IMR-90 (cell line): ENCODE results near the gene SLC35G1. TPM values are rescaled to one million over a fixed set of nuclear protein-coding genes. Genes with fewer than 3 reads are reported as not detected.

Experiments
- ATAC-seq: fragments of 200-7000 bp; cut with Tn5 transposase; 2 replicates; pipeline ENCODE4 v1.9.1; 2020; ENCODE audit warnings: low read depth, mild to moderate bottlenecking, moderate library complexity
- BruUV-seq: library from RNA; stranded (reverse); fragments of 400-500 nt; replicated peaks from 2 replicates; lab custom pipeline; 2021; lab: Mats Ljungman, UMichigan
- CTCF ChIA-PET: fragments of 300-600 bp; formaldehyde crosslinking; extraction: SDS; loops from one replicate; lab custom pipeline; 2021; ENCODE audit warnings: antibody characterized with exemption; lab: Yijun Ruan, JAX
- POLR2A ChIA-PET: fragments of 300-600 bp; sonication (Branson Sonifier 250); formaldehyde crosslinking; loops from one replicate; lab custom pipeline; 2022; ENCODE audit warnings: antibody characterized with exemption; ENCODE audit not compliant: unreplicated experiment; lab: Charles Lee
- DNase-seq: peaks from one replicate; pipeline ENCODE4 v3.0.0; 2013
- H2AFZ ChIP-seq: replicated peaks from 2 replicates; pipeline ENCODE3; 2013; ENCODE audit warnings: low read length, mild to moderate bottlenecking; ENCODE audit not compliant: poor library complexity
- H2AK5ac ChIP-seq: 2 replicates; pipeline ENCODE4 v1.6.1; 2013; ENCODE audit warnings: low read depth, low read length, inconsistent platforms
- H2AK9ac ChIP-seq: replicated peaks from 2 replicates; pipeline ENCODE3; 2013; ENCODE audit warnings: mild to moderate bottlenecking, low read depth, low read length, moderate library complexity; ENCODE audit not compliant: poor library complexity
- H2BK120ac ChIP-seq: 2 replicates; pipeline ENCODE4 v1.6.1; 2013; ENCODE audit warnings: low read depth, low read length, inconsistent platforms
- H2BK15ac ChIP-seq: 3 replicates; pipeline ENCODE4 v1.6.1; 2013; ENCODE audit warnings: low read depth, low read length, inconsistent platforms
- H2BK20ac ChIP-seq: 2 replicates; pipeline ENCODE4 v1.6.1; 2013; ENCODE audit warnings: low read depth, mild to moderate bottlenecking, inconsistent platforms, low read length, moderate library complexity
- H2BK5ac ChIP-seq: 2 replicates; pipeline ENCODE4 v1.6.1; 2013; ENCODE audit warnings: mild to moderate bottlenecking, low read depth, low read length, inconsistent platforms; ENCODE audit not compliant: poor library complexity, severe bottlenecking
- H3K14ac ChIP-seq: replicated peaks from 2 replicates; pipeline ENCODE4 v1.6.1; 2013; ENCODE audit warnings: low read depth, low read length, inconsistent platforms
- H3K18ac ChIP-seq: 2 replicates; pipeline ENCODE4 v1.6.1; 2013; ENCODE audit warnings: low read depth, low read length, control low read depth
- H3K23ac ChIP-seq: 2 replicates; pipeline ENCODE4 v1.6.1; 2013; ENCODE audit warnings: low read depth, low read length, inconsistent platforms
- H3K27ac ChIP-seq: 2 replicates; pipeline ENCODE4 v1.5.1; 2013; ENCODE audit warnings: mild to moderate bottlenecking, control low read depth, low read length; ENCODE audit not compliant: insufficient read depth
- H3K27me3 ChIP-seq: 2 replicates; pipeline ENCODE4 v1.6.1; 2013; ENCODE audit warnings: low read length; ENCODE audit not compliant: control insufficient read depth, insufficient read depth
- H3K36me3 ChIP-seq: 2 replicates; pipeline ENCODE4 v1.6.1; 2013; ENCODE audit warnings: low read length, mixed read lengths; ENCODE audit not compliant: control insufficient read depth, insufficient read depth
- H3K4ac ChIP-seq: 2 replicates; pipeline ENCODE4 v1.6.1; 2013; ENCODE audit warnings: low read depth, low read length, inconsistent platforms
- H3K4me1 ChIP-seq: 2 replicates; pipeline ENCODE4 v1.6.1; 2013; ENCODE audit warnings: low read length, mixed read lengths; ENCODE audit not compliant: control insufficient read depth, insufficient read depth
- H3K4me2 ChIP-seq: 2 replicates; pipeline ENCODE4 v1.6.1; 2013; ENCODE audit warnings: low read depth, mild to moderate bottlenecking, control low read depth, low read length, moderate library complexity
- H3K4me3 ChIP-seq: 2 replicates; pipeline ENCODE4 v1.5.1; 2013; ENCODE audit warnings: low read depth, mild to moderate bottlenecking, control low read depth, low read length, moderate library complexity; ENCODE audit not compliant: insufficient read depth
- H3K56ac ChIP-seq: 2 replicates; pipeline ENCODE4 v1.6.1; 2013; ENCODE audit warnings: low read length, inconsistent platforms; ENCODE audit not compliant: insufficient read depth; ENCODE audit errors: extremely low read depth
- H3K79me1 ChIP-seq, 2 experiments: 2 replicates each; pipeline ENCODE4 v1.6.1; 2013; ENCODE audit warnings: low read length in 2 of 2, inconsistent platforms in 1 of 2, low read depth in 1 of 2
- H3K9ac ChIP-seq: 2 replicates; pipeline ENCODE4 v1.6.1; 2013; ENCODE audit warnings: low read depth, low read length, control low read depth
- H3K9me1 ChIP-seq: 2 replicates; pipeline ENCODE4 v1.6.1; 2013; ENCODE audit warnings: low read length, inconsistent platforms; ENCODE audit not compliant: insufficient read depth
- H3K9me3 ChIP-seq: 2 replicates; pipeline ENCODE4 v1.6.1; 2013; ENCODE audit warnings: low read length; ENCODE audit not compliant: control insufficient read depth, insufficient read depth
- H4K20me1 ChIP-seq: 2 replicates; pipeline ENCODE4 v1.6.1; 2013; ENCODE audit warnings: low read length, inconsistent platforms; ENCODE audit not compliant: insufficient read depth
- H4K5ac ChIP-seq: 2 replicates; pipeline ENCODE4 v1.6.1; 2013; ENCODE audit warnings: mild to moderate bottlenecking, low read depth, low read length, control low read depth
- H4K8ac ChIP-seq, 2 experiments: 2 replicates each; pipeline ENCODE4 v1.6.1; 2013; ENCODE audit warnings: low read depth in 2 of 2, low read length in 2 of 2, control low read depth in 1 of 2, inconsistent platforms in 1 of 2
- H4K91ac ChIP-seq: 2 replicates; pipeline ENCODE4 v1.6.1; 2013; ENCODE audit warnings: low read depth, low read length, inconsistent platforms; ENCODE audit not compliant: insufficient read depth
- BHLHE40 ChIP-seq: fragments of 150-350 bp; IDR thresholded peaks from 2 replicates; pipeline ENCODE4 v1.6.1; 2016; ENCODE audit warnings: mild to moderate bottlenecking, low read depth, low read length
- CEBPB ChIP-seq: IDR thresholded peaks from 2 replicates; pipeline ENCODE4 v1.6.1; 2012; ENCODE audit warnings: low read depth, low read length, improper control_type of control experiment
- CHD1 ChIP-seq: IDR thresholded peaks from 2 replicates; pipeline ENCODE4 v1.6.1; 2012; ENCODE audit warnings: low read depth, low read length, improper control_type of control experiment
- FOS ChIP-seq: fragments of 150-350 bp; IDR thresholded peaks from 2 replicates; pipeline ENCODE4 v1.6.1; 2016; ENCODE audit warnings: low read depth, low read length
- MAFK ChIP-seq: IDR thresholded peaks from 2 replicates; pipeline ENCODE4 v1.6.1; 2012; ENCODE audit warnings: low read depth, low read length, improper control_type of control experiment
- MAZ ChIP-seq: IDR thresholded peaks from 2 replicates; pipeline ENCODE4 v1.6.1; 2012; ENCODE audit warnings: low read depth, mild to moderate bottlenecking, low read length, improper control_type of control experiment, moderate library complexity, borderline replicate concordance
- MXI1 ChIP-seq: IDR thresholded peaks from 2 replicates; pipeline ENCODE4 v1.6.1; 2012; ENCODE audit warnings: low read depth, mild to moderate bottlenecking, low read length, moderate library complexity, borderline replicate concordance
- NFE2L2 ChIP-seq: fragments of 150-350 bp; IDR thresholded peaks from 2 replicates; pipeline ENCODE4 v1.6.1; 2016; ENCODE audit warnings: low read depth, mild to moderate bottlenecking, low read length
- POLR2A ChIP-seq: IDR thresholded peaks from 2 replicates; pipeline ENCODE4 v1.6.1; 2012; ENCODE audit warnings: mild to moderate bottlenecking, low read depth, low read length
- RAD21 ChIP-seq: IDR thresholded peaks from 2 replicates; pipeline ENCODE4 v1.6.1; 2012; ENCODE audit warnings: low read length, improper control_type of control experiment
- RCOR1 ChIP-seq: IDR thresholded peaks from 2 replicates; pipeline ENCODE4 v1.6.1; 2012; ENCODE audit warnings: mild to moderate bottlenecking, low read length, improper control_type of control experiment; ENCODE audit not compliant: insufficient replicate concordance
- RFX5 ChIP-seq: IDR thresholded peaks from 2 replicates; pipeline ENCODE4 v1.8.0; 2012; ENCODE audit warnings: low read depth, mild to moderate bottlenecking, low read length, moderate library complexity
- SMC3 ChIP-seq: fragments of 150-350 bp; IDR thresholded peaks from 2 replicates; pipeline ENCODE4 v1.6.1; 2016; ENCODE audit warnings: low read depth, mild to moderate bottlenecking, antibody characterized with exemption, low read length, moderate library complexity
- WGBS, 2 experiments: methylation state at CpG; one replicate each; pipeline versions ENCODE4 v1.1.5 to v1.1.7; 2013; ENCODE audit warnings: missing lambda C conversion rate in 2 of 2; ENCODE audit not compliant: insufficient read length in 1 of 2; ENCODE audit errors: extremely low coverage in 2 of 2; 5-methylcytosine and 5-hydroxymethylcytosine counted together
- dilution Hi-C: fragments of 300-500 bp; cut with HindIII; formaldehyde crosslinking; loops from one replicate; pipeline ENCODE4 v1.14.3; 2018; ENCODE audit warnings: low sequenced_read_pairs; ENCODE audit not compliant: unreplicated experiment
- in situ Hi-C: fragments of 300-500 bp; cut with MboI; formaldehyde crosslinking; loops from 3 replicates; pipeline ENCODE4 v1.14.3; 2019; ENCODE audit warnings: low sequenced_read_pairs, inconsistent platforms, mixed read lengths
- intact Hi-C: fragments of 100-400 bp; cut with micrococcal nuclease; formaldehyde crosslinking; loops from 2 replicates; pipeline ENCODE4 v1.10.0; 2022
- polyA plus RNA-seq, 3 experiments: library from polyadenylated mRNA; depleted of rRNA; stranded (reverse); fragments of >200 nt; gene quantifications; 2 replicates each; pipeline ENCODE4 v1.2.3, GENCODE V29; 2012; ENCODE audit warnings: low replicate concordance in 1 of 3
- total RNA-seq: library from RNA; depleted of rRNA; stranded (reverse); fragments of >200 nt; gene quantifications from 2 replicates; pipeline ENCODE4 v1.2.3, GENCODE V29; 2012
- TF ChIP-seq, protein P1 (sequence below): fragments of 150-350 bp; IDR thresholded peaks from 2 replicates; pipeline ENCODE4 v1.6.1; 2016; ENCODE audit warnings: low read depth, mild to moderate bottlenecking, low read length, moderate library complexity, borderline replicate concordance
- TF ChIP-seq, protein P2 (sequence below): conservative IDR thresholded peaks from 2 replicates; pipeline ENCODE4 v1.5.1; 2012; ENCODE audit warnings: mild to moderate bottlenecking, low read depth, low read length, improper control_type of control experiment
- TF ChIP-seq, protein P3 (sequence below): fragments of 150-350 bp; IDR thresholded peaks from 2 replicates; pipeline ENCODE4 v1.6.1; 2017; ENCODE audit warnings: mild to moderate bottlenecking, antibody characterized with exemption, low read length, low read depth

The SLC35G1 gene
- total and polyA plus RNA-seq, 2 of the 4 experiments (the other 2 are of a cell fraction): 2.7 to 3.7 TPM

DNA sequence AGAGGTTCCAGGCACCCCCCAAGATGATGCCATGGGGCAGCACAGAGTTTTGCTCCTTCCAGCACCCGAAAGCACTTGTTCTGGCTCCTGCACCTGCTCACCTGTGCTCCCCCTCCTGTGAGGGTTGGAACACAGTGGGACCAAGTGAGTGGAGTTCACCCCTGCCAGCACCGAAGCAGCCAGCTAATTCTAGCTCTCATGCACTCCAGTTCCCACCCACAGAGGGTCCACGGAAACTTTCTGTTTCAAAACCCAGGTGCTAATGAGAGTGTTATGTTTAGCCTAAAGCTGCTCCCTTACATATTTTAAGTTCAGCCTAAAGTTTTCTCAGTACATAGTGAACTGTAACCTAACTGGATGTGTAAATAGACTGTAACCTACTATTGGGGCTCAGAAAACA lies 42.6 kb upstream of the SLC35G1 start:
- in situ Hi-C loops (no loop called here), intact Hi-C loops (no loop called here), dilution Hi-C loops (no loop called here)
- Histone ChIP-seq H2BK20ac (no peak overlapping the region), H3K23ac (no peak overlapping the region), H3K14ac (no peak overlapping the region), H2AK5ac (no peak overlapping the region), H4K20me1 (no peaks in the 10 kb centered on the region), H3K4ac (no peak overlapping the region), H3K9ac (no peak overlapping the region), H3K79me1 (no peaks in the 10 kb centered on the region), H3K4me3 (no peak overlapping the region), H3K56ac (no peak overlapping the region), H3K9me1 (no peaks in the 10 kb centered on the region), H3K4me2 (no peak overlapping the region), H3K18ac (no peak overlapping the region), H3K27me3 (peaks cover 28% of the 10 kb centered on the region), H3K9me3 (no peaks in the 10 kb centered on the region), H2AFZ (no peak overlapping the region), H4K91ac (no peak overlapping the region), H3K27ac (no peak overlapping the region), H2BK15ac (no peak overlapping the region), H2BK120ac (no peak overlapping the region), H2AK9ac (no peak overlapping the region), H2BK5ac (no peak overlapping the region), H3K36me3 (no peaks in the 10 kb centered on the region), H4K8ac (no peak overlapping the region), H3K4me1 (no peaks in the 10 kb centered on the region), H4K5ac (no peak overlapping the region)
- POLR2A ChIA-PET: no interaction called here
- BruUV-seq: no TSS peak
- CTCF ChIA-PET: no interaction called here
- TF ChIP-seq, protein P1, sequence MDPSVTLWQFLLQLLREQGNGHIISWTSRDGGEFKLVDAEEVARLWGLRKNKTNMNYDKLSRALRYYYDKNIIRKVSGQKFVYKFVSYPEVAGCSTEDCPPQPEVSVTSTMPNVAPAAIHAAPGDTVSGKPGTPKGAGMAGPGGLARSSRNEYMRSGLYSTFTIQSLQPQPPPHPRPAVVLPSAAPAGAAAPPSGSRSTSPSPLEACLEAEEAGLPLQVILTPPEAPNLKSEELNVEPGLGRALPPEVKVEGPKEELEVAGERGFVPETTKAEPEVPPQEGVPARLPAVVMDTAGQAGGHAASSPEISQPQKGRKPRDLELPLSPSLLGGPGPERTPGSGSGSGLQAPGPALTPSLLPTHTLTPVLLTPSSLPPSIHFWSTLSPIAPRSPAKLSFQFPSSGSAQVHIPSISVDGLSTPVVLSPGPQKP: no peak
- TF ChIP-seq, protein P2, sequence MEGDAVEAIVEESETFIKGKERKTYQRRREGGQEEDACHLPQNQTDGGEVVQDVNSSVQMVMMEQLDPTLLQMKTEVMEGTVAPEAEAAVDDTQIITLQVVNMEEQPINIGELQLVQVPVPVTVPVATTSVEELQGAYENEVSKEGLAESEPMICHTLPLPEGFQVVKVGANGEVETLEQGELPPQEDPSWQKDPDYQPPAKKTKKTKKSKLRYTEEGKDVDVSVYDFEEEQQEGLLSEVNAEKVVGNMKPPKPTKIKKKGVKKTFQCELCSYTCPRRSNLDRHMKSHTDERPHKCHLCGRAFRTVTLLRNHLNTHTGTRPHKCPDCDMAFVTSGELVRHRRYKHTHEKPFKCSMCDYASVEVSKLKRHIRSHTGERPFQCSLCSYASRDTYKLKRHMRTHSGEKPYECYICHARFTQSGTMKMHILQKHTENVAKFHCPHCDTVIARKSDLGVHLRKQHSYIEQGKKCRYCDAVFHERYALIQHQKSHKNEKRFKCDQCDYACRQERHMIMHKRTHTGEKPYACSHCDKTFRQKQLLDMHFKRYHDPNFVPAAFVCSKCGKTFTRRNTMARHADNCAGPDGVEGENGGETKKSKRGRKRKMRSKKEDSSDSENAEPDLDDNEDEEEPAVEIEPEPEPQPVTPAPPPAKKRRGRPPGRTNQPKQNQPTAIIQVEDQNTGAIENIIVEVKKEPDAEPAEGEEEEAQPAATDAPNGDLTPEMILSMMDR: no peak
- TF ChIP-seq NFE2L2 (no peak), MAZ (no peak), MAFK (no peak), RFX5 (no peak), SMC3 (no peak), BHLHE40 (no peak), CHD1 (no peak), FOS (no peak), RCOR1 (no peak), CEBPB (no peak), RAD21 (no peak), MXI1 (no peak), POLR2A (no peak)
- TF ChIP-seq, protein P3, sequence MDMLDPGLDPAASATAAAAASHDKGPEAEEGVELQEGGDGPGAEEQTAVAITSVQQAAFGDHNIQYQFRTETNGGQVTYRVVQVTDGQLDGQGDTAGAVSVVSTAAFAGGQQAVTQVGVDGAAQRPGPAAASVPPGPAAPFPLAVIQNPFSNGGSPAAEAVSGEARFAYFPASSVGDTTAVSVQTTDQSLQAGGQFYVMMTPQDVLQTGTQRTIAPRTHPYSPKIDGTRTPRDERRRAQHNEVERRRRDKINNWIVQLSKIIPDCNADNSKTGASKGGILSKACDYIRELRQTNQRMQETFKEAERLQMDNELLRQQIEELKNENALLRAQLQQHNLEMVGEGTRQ: no peak
- ATAC-seq (no peak), DNase-seq (no peak)
- WGBS, 2 experiments: no CpG with 5 or more reads among the region's 3 CpGs
